Dermis blood vessel endothelial cell (primary cell): ENCODE measurements around the gene KIF12. TPM values are rescaled to one million over a fixed set of nuclear protein-coding genes. Genes with fewer than 3 reads are reported as not detected.
"Not testable (repeated sequence)": the region's sequence is repeated elsewhere in the genome, so short reads cannot be mapped to it uniquely, and the experiment has no call there.

Source experiments
- DNase-seq: peaks from one replicate; pipeline ENCODE4 v3.0.0; 2010
- total RNA-seq: library from RNA; depleted of rRNA; stranded (reverse); fragments of >200 nt; gene quantifications from 2 replicates; pipeline ENCODE4 v1.2.3, GENCODE V29; 2014

The KIF12 gene
- 0.14 and 0.17 TPM in 2 replicates for total RNA-seq

DNA sequence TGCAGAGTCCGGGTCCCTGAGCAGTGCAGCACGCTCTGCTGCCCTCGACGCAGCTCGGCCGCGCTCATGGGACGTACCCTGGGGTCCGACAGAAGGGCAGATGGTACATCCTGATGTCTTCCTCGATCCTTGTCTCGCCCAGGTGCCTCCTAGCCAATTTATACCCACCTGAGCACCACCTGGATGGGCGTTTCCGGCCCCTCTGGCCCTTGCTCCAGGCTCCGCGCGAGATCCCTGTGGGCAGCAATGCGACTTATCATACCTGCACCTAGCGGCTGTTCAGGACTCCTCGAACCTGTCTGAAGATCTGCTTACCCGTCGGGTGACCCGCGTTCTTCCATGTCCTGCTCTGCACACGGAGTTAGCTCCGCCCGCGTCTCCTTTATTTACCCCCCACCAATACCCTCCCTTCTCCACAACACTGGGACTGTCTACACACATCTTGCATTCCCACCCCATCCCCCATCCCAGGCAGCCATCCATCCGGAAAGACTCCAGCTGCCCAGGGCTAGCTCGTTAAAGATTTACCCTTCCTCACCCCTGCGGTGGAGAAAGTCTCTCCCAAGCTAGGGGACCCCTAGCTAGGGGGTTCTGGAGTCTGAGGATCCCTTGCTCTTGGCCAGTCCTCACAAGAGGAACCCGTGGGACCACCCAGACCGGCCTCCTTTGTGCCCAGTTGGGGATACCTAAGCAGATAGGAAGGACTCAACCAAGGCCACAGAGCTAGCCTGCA is at the start of gene KIF12:
Gene KIF12 (minus strand): TSS at position 357 of the 733 bp plus-strand sequence. CDS start 16 bp downstream, at position 341.
- DNase-seq, result no peak

- DNase-seq, result no peak
Observed at GRCh38 chr9:114146735-114147134, 47.6 kb upstream of the KIF12 start.

DNA sequence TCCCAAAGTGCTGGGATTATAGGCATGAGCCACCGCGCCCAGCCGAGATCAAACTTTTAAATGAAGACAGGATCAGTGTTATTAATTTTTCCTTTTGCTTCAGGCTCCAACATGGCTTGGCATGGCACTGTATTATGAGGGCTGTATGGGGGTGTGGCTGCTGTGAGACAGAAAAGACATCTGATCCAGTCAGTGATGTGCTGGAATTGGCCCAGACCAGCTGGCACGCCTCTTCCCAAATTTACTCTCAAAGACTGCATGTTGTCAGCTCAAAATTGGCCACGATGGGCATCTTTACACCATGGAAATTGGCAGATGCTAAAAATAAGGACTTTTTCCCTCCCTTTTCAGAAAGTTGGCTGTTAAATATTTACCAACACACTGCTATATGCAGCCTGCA is 44.1 kb upstream of the KIF12 start:
- no peak for DNase-seq

GRCh38 chr9:114141553-114142402 is 42.7 kb upstream of the KIF12 start:
- DNase-seq, result no peak

- no peak for DNase-seq
Observed at GRCh38 chr9:114140850-114141249, 41.8 kb upstream of the KIF12 start.

- no peak for DNase-seq
Observed at GRCh38 chr9:114140401-114140800, 41.3 kb upstream of the KIF12 start.

DNA sequence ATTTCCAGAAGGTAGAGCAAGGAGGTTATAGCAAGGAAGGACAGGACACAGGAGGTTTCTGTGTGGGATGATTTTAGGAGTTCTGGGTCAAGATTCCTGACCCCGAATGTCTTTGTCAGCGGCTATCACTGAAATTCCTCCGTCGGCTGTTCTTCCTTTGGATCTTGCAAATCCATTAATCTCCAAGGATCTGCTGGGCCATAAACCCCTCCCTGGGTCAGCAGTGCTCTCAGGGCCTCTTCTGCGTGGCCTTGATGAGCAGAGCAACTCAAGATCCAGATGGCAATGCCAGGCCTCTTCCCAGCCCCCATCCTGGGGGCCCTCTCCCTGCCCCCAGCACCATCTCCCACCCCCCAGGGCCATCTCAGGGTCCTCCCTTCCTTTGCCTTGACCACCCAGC is 40.0 kb upstream of the KIF12 start:
- DNase-seq, result no peak

GRCh38 chr9:114138552-114138971 is 39.5 kb upstream of the KIF12 start:
- no peak for DNase-seq

GRCh38 chr9:114137831-114138230 is 38.7 kb upstream of the KIF12 start:
- DNase-seq, result no peak

DNA sequence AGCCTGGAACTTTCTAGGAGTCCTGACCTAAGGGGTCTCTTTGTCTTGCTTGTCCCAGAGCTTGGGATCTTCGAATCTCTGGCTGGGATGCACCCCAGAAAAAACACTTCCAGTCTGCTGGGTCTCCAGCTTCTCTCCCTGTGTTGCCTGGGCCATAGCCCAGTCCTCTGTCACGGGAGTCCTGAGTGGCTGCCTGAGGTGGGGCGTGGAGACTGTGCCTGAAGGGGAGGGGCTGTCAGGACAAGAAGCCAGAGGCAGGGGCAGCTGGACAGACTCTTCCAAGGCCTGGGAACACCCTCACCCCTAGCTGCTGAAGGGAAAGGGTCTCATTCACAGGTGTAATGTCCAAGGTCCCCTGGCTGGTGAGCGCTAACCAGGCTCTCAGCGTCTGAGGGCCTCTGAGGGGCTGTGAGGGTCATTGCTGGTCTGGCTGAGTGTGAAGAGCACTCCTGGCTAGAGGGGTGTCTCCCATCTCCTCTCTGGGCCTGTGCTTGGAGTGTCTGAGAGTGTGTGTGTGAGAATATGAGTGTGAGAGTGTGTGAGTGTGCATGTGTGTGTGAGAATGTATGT is 35.8 kb upstream of the KIF12 start:
- DNase-seq, result no peak

DNA sequence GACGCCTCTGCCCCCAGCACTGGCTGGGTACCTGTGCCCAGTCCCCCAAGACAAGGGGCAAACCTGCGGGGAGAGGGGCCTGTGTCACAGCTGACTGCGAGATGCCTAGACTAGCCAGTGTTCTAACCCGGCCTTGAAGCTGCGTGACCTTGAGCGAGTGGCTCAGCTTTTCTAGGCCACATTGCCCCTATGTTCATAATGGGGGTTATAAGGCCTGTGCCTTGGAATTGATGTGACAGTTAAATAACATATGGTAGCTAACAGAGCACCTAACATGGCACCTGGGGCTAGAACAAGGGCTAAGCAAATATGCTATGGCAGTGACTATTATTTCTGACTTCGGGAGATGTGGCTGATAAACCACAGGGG is 33.4 kb upstream of the KIF12 start:
- DNase-seq, result no peak

DNA sequence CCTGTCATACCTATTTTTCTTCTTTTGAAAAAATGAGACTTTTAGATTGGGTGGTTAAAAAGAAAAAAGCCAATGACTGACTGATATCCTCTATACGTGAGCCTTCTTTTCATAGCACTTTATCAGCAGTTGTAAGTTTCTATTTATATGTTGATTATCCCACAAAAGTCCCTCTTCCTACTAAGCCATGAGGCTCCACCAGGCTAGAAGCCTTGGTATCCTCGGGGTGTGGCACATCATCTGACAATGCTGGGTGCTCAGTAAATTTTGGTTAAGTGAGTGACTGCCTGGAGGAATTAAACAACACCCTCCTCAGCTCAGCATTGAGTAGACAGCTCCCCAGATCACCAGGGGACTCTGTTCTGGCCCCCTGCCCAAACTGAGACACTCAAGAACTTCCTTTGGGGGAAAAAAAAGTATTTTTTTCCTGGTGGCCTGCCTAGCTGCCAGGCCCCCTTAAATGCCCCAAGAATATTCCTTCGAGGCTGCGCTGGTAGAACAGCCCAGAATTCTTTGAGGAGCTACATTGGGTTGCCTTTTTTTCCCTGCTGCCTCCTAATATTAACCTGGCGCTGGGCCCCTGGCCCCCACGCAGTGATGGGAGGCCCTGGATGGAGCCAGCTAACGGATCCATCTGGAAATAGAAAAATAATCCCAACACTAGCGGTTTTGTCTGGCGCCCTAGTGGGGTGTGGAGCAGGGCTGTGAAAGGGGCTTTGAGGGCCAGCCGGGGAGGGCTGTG is 32.9 kb upstream of the KIF12 start:
- no peak for DNase-seq

DNA sequence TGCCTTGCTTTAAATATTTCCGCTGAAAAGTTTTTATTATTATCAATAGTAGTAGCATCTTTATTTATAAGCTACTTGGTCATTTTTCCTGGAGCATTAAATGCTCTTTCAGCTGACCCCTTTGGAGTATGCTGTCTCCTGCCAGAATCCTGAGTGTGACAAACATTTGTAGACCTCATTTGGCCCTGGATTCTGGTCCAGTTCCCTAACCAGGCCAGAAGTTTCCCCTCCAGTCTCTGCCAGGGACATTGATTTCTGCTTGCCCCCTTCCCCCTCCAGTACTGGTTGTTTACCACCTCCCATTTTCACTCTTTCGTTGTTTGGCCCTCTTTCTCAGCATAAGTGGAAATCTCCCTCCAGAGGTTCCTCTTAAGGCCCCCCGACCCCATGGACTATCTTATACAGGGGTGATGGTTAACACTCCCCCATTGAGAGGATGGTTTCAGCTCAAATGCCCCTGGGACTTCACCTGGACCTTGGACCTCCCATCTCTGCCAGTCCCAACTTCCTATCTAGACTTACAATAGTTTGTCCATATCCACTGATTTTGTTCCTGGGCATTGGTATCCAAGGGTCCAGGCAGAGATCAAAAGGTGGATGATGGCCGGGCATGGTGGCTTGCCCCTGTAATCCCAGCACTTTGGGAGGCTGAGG is 31.7 kb upstream of the KIF12 start:
- no peak for DNase-seq

- DNase-seq, result no peak
Observed at GRCh38 chr9:114130141-114130540, 31.0 kb upstream of the KIF12 start.

DNA sequence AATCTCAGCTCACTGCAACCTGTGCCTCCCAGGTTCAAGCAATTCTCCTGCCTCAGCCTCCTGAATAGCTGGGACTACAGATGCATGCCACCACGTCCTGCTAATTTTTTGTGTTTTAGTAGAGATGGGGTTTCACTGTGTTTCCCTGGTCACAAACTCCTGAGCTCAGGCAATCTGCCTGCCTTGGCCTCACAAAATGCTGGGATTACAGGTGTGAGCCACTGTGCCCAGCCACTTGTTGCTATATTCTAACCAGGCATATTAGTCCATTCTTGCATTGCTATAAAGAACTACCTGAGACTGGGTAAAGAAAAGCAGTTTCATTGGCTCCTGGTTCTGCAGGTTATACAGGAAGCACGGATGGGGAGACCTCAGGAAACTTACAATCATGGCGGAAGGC is 29.7 kb upstream of the KIF12 start:
- not testable (repeated sequence) for DNase-seq

DNA sequence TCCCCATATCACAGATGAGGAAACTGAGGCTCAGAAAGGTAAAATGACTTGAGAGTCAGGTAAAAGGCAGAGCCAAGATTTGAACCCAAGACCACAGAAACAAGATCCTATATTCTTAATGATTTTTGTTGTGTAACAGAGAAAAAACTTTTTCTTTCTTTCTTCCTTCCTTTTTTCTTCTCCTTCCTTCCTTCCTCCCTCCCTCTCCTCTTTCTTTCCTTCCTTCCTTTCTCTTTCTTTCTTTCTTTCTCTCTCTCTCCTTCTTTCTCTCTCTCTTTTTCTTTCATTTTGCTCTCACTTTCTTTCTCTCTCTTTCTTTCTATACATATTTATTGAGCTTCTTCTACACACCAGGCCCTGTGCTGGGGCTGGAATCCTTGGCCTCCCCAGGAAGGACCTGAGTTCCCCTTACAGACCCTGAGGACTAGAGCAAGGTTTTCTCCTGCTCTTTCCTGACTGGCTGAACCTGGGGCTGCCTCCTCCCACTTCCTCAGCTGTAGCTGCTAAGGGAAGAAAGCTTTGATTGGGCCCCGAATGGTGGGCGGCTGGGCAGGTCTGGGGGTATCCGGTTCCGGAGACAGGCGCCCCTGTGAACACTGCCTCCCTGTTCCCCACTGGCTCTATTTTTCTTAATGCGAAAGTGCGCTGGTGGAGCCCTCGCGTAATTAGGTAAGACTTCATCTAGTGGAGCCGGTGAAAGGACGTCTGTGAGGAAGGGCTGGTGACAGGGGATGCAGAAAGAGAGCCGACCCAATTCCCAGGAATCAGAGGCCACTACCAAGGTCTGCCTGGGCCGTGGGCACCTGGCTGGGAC is 27.4 kb upstream of the KIF12 start:
- no peak for DNase-seq

DNA sequence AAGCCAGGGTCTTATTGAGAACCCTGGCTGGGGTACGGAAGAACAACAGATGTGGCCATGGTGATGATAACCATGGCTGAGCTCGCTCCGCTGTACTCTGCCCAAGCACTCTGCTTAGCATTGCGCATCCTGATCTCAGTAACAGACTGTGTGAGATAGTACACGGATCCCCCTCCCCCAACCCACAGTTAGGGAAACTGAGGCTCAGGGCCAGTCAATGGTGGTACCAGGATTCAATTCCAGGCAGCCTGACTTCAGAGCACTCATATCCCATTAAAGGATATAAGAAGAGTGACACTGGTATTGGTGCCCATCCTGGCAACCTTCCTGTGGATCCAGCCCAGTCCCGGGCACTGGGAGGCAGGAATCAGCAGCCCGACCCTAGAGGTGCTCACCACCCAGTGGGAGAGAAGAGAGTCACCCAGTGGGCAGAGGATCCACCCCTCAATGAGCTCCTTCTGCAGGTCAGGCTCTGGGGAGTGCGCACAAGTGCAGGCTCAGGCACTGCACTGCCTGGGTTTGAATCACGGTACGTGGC is 26.5 kb upstream of the KIF12 start:
- no peak for DNase-seq

GRCh38 chr9:114124666-114125475 is 25.8 kb upstream of the KIF12 start:
- no peak for DNase-seq

- DNase-seq, result no peak
Observed at GRCh38 chr9:114124138-114124537, 25.0 kb upstream of the KIF12 start.
